PC-9 (cell line): ENCODE data around the gene SLCO2A1. TPM values are rescaled to one million over a fixed set of nuclear protein-coding genes. Genes with fewer than 3 reads are reported as not detected.

Experiments used
- BruUV-seq: library from RNA; stranded (reverse); fragments of 400-500 nt; replicated peaks from 2 replicates; lab custom pipeline; 2021; lab: Mats Ljungman, UMichigan
- CTCF ChIA-PET: fragments of 300-600 bp; sonication (Branson Sonifier 250); formaldehyde crosslinking; loops from one replicate; lab custom pipeline; 2022; ENCODE audit warnings: antibody characterized with exemption; lab: Charles Lee
- POLR2A ChIA-PET: fragments of 300-600 bp; sonication (Branson Sonifier 250); formaldehyde crosslinking; loops from one replicate; lab custom pipeline; 2022; ENCODE audit warnings: antibody characterized with exemption; ENCODE audit not compliant: unreplicated experiment; lab: Charles Lee
- DNase-seq, 2 experiments: peaks; one replicate each; pipeline versions ENCODE4 v3.0.0 to v3.0.0-alpha.2; 2015 to 2022; ENCODE audit warnings: mixed read lengths in 1 of 2
- H2AFZ ChIP-seq: fragments of 200-600 bp; sonication (generic); 2 replicates; pipeline ENCODE4 v1.8.1; 2017; ENCODE audit warnings: antibody characterized with exemption
- H3F3A ChIP-seq: fragments of 200-600 bp; sonication (generic); 2 replicates; pipeline ENCODE4 v1.8.1; 2017; ENCODE audit warnings: antibody characterized with exemption, mild to moderate bottlenecking, low read depth; ENCODE audit not compliant: insufficient read depth
- H3K27ac ChIP-seq: fragments of 200-600 bp; sonication (generic); 2 replicates; pipeline ENCODE4 v1.6.1; 2016; ENCODE audit warnings: mixed run types
- H3K27me3 ChIP-seq: fragments of 200-600 bp; sonication (generic); 2 replicates; pipeline ENCODE4 v1.6.1; 2016; ENCODE audit warnings: low read depth, mixed run types; ENCODE audit not compliant: insufficient read depth
- H3K36me3 ChIP-seq: fragments of 200-600 bp; sonication (generic); 2 replicates; pipeline ENCODE4 v1.6.1; 2016; ENCODE audit warnings: low read depth, mixed run types
- H3K4me1 ChIP-seq: fragments of 200-600 bp; sonication (generic); replicated peaks from 2 replicates; pipeline ENCODE4 v1.6.1; 2016; ENCODE audit warnings: mixed run types; ENCODE audit not compliant: insufficient read depth
- H3K4me2 ChIP-seq: fragments of 200-600 bp; sonication (generic); 2 replicates; pipeline ENCODE4 v1.6.1; 2017; ENCODE audit warnings: mixed run types
- H3K4me3 ChIP-seq: fragments of 200-600 bp; sonication (generic); 2 replicates; pipeline ENCODE4 v1.6.1; 2016; ENCODE audit warnings: mixed run types
- H3K79me2 ChIP-seq: fragments of 200-600 bp; sonication (generic); 2 replicates; pipeline ENCODE4 v1.6.1; 2017; ENCODE audit warnings: low read depth, mixed run types
- H3K9me2 ChIP-seq: fragments of 200-600 bp; sonication (generic); 2 replicates; pipeline ENCODE4 v1.8.1; 2017; ENCODE audit warnings: mild to moderate bottlenecking; ENCODE audit not compliant: insufficient read depth
- H3K9me3 ChIP-seq: fragments of 200-600 bp; sonication (generic); 2 replicates; pipeline ENCODE4 v1.8.1; 2016; ENCODE audit warnings: low read depth; ENCODE audit not compliant: insufficient read depth
- H4K20me1 ChIP-seq: fragments of 200-600 bp; sonication (generic); 2 replicates; pipeline ENCODE4 v1.8.1; 2017; ENCODE audit not compliant: insufficient read depth
- CTCF ChIP-seq: fragments of 200-600 bp; sonication (generic); conservative IDR thresholded peaks from 2 replicates; pipeline ENCODE4 v1.6.1; 2017; ENCODE audit warnings: mixed run types, antibody characterized with exemption, mild to moderate bottlenecking, moderate library complexity
- EZH2 ChIP-seq: fragments of 200-600 bp; sonication (generic); IDR thresholded peaks from 2 replicates; pipeline ENCODE4 v1.8.0; 2017; ENCODE audit warnings: antibody characterized with exemption, low read depth
- intact Hi-C: fragments of 100-400 bp; cut with micrococcal nuclease; formaldehyde crosslinking; loops from one replicate; pipeline ENCODE4 v1.10.0; 2022; ENCODE audit not compliant: unreplicated experiment
- total RNA-seq: library from RNA; stranded (reverse); gene quantifications from 2 replicates; pipeline ENCODE4 v1.2.3, GENCODE V29; 2021

Gene SLCO2A1
- total RNA-seq, 1 experiment from 2014 or later = 0.44 TPM

- Histone ChIP-seq H3K9me2 (no peaks in the 10 kb centered on the region), H3K4me2 (no peak overlapping the region), H3K79me2 (no peaks in the 10 kb centered on the region), H3K4me1 (no peaks in the 10 kb centered on the region), H3K9me3 (no peaks in the 10 kb centered on the region), H3F3A (no peaks in the 10 kb centered on the region), H3K4me3 (no peak overlapping the region), H2AFZ (no peak overlapping the region), H3K27ac (no peak overlapping the region), H3K27me3 (peaks cover 30% of the 10 kb centered on the region; the same call in 1 of the 2 replicates), H3K36me3 (no peaks in the 10 kb centered on the region), H4K20me1 (no peaks in the 10 kb centered on the region)
- ChIA-PET POLR2A (no interaction called here), CTCF (interaction anchor here (0.5 kb wide), 1 partner anchor 491 kb away, joined by 3 read pairs; no protein-coding TSS in a partner anchor)
- intact Hi-C loops = no loop called here
- no TSS peak for BruUV-seq
- TF ChIP-seq CTCF (no peak), EZH2 (no peak)
- no peak for DNase-seq
These were observed 46.6 kb downstream of the SLCO2A1 start for GRCh38 chr3:133983126-133983525.

- ChIA-PET POLR2A (no interaction called here), CTCF (no interaction called here)
- H3K4me2 ChIP-seq = no peak overlapping the region
- H3K79me2 ChIP-seq = no peaks in the 10 kb centered on the region
- H3K4me1 ChIP-seq = no peaks in the 10 kb centered on the region
- H3K27ac ChIP-seq = no peak overlapping the region
- no TSS peak for BruUV-seq
- no peaks in the 10 kb centered on the region for H3K36me3 ChIP-seq
- H3K4me3 ChIP-seq = no peak overlapping the region
- intact Hi-C loops = no loop called here
- H2AFZ ChIP-seq = no peak overlapping the region
- H4K20me1 ChIP-seq = no peaks in the 10 kb centered on the region
- no peaks in the 10 kb centered on the region for H3K9me3 ChIP-seq
- H3K9me2 ChIP-seq = no peaks in the 10 kb centered on the region
- no peak for DNase-seq
- H3F3A ChIP-seq = no peaks in the 10 kb centered on the region
- TF ChIP-seq EZH2 (no peak), CTCF (no peak)
- H3K27me3 ChIP-seq = peaks cover 34% of the 10 kb centered on the region
These were observed 49.2 kb downstream of the SLCO2A1 start for GRCh38 chr3:133980550-133980949.

- Histone ChIP-seq H3K27ac (no peak overlapping the region), H3F3A (no peaks in the 10 kb centered on the region), H3K4me3 (no peak overlapping the region), H3K4me1 (no peaks in the 10 kb centered on the region), H3K27me3 (peaks cover 29% of the 10 kb centered on the region), H2AFZ (no peak overlapping the region), H3K9me2 (no peaks in the 10 kb centered on the region), H3K4me2 (no peak overlapping the region), H3K79me2 (no peaks in the 10 kb centered on the region), H3K36me3 (no peaks in the 10 kb centered on the region), H3K9me3 (no peaks in the 10 kb centered on the region), H4K20me1 (no peaks in the 10 kb centered on the region)
- intact Hi-C loops = no loop called here
- POLR2A ChIA-PET = no interaction called here
- no peak for DNase-seq
- CTCF ChIA-PET = no interaction called here
- no TSS peak for BruUV-seq
- no peak for TF ChIP-seq EZH2
- TF ChIP-seq CTCF = no peak
These were observed 49.7 kb downstream of the SLCO2A1 start for GRCh38 chr3:133980035-133980434.
